WI38 (cell line): Measurements from ENCODE around the gene CRTC1.

ENCODE experiments used
- H3K4me3 ChIP-seq: 2 replicates; pipeline ENCODE4 v1.5.1; 2011; ENCODE audit warnings: low read depth, mild to moderate bottlenecking, control low read depth, low read length
- TF ChIP-seq, protein P1 (sequence below): IDR thresholded peaks from 2 replicates; pipeline ENCODE4 v1.5.1; 2012; ENCODE audit warnings: low read depth, mild to moderate bottlenecking, control low read depth, low read length

The CRTC1 gene

DNA sequence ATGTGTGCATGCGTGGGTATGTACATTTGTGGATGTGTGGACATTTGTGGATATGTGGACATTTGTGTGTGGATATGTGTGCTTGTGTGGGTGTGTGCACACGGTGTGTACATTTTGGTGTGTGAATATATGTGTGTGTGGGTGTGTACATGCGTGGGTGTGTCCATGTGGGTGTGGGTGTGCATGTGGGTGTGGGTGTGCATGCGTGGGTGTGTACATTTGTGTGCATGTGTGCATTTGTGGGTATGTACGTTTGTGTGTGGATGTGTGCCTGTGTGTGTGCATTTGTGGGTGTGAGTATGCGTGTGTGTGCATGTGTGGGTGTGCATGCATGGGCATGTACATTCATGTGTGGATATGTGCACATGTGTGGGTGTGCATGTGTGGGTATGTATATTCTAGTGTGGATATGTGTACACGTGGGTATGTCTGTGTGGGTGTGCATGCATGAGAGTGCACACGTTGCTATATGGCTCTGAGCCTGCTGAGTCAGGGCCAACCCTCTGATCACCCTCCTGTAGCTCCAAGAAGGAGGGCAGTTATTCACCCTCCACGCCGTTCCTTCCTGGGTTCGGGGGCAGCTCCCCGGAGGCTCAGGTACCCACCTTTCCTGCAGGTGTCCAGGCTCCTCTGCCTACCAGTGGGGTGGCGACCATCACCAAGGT, 87.3 kb downstream of the CRTC1 start:
- TF ChIP-seq, protein P1, sequence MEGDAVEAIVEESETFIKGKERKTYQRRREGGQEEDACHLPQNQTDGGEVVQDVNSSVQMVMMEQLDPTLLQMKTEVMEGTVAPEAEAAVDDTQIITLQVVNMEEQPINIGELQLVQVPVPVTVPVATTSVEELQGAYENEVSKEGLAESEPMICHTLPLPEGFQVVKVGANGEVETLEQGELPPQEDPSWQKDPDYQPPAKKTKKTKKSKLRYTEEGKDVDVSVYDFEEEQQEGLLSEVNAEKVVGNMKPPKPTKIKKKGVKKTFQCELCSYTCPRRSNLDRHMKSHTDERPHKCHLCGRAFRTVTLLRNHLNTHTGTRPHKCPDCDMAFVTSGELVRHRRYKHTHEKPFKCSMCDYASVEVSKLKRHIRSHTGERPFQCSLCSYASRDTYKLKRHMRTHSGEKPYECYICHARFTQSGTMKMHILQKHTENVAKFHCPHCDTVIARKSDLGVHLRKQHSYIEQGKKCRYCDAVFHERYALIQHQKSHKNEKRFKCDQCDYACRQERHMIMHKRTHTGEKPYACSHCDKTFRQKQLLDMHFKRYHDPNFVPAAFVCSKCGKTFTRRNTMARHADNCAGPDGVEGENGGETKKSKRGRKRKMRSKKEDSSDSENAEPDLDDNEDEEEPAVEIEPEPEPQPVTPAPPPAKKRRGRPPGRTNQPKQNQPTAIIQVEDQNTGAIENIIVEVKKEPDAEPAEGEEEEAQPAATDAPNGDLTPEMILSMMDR, result no peak
- H3K4me3 ChIP-seq, result no peak overlapping the region

DNA sequence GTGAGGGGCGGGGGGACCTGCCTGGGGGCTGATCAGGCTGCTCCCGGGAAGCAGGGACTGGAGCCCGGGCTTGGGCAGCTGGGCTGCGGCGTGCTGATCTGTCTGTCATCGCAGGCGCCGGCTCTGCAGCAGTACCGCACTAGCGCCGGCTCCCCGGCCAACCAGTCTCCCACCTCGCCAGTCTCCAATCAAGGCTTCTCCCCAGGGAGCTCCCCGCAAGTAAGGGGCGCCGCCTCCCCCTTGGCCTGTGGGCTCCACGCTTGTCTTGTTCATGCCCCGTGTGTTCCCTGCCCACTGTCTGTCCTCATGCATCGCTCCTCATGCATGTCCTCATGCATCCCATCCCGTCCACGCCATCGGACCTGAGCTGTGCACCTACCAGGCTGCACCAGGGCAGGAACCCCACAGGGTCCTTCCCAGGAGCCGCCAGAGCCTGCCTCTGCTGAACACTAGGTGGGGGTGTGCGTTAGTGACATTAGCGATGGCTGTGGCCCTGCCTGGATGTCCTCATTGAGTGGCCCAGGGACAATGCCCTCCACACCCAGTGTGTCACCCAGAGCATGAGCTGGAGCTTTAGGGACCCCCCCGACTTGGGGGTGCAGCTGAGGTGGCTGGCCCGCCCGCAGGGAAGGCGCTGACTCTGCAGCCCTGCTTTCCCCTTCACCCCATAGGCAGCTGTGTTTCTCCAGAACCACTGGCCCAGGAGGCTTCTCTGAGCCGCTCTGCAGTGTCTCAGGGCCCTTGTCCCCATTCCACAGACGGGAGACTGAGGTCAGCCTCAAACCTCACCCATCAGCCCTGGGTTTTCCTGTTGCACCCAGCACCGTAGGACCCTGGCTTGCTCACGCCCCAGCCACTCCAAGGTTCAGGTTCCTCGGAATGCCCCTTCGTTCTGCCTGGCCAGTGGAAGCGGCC, 88.1 kb downstream of the CRTC1 start:
- no peak overlapping the region for H3K4me3 ChIP-seq
- TF ChIP-seq, protein P1, result no peak; the same call in 1 of the 2 replicates

DNA sequence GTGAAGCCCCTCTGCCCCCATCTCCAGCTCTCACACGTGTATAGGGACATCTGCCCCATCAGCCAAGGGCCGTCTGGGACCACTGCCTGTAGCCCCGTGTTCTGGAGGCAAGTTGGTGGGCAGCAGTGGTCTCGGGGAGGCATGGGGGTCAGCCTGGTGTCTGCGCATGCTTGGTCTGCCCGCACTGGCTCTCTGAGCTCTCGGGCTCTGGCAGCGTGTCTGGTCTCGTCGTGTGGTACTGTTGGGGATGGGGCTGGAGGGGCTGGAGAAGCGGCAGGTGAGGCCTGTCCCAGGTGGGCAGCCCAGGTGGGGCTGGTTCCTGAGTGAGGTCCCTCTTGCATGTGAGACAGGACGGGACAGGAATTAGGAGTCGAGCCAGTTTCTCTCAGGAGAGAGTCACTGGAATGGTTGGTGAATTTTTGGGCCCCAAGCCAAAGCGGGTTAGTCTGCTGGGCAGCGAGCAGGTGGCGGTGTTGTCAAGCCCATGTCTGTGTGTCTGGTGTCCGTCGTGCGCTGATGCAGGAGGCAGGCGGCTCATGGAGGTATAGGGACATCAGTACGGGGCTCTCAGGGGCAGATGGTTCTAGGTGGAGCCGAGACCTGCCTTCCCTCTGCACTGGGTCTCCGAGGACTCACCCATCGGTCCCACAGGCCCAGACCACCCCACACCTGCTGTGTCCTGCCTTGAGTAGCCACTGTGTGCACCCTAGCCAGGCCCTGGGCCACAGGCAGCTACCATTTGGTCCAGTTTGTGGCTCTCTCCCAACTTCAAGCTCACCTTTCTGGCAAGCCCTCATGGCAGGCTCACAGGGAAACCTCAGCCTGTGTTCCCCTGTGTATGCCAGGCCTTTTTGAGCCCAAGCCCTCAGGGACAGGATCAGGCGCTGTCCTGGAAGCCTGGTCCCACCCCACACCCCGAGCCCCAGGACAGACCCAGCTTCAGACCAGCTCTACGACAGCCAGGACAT, 89.4 kb downstream of the CRTC1 start:
- TF ChIP-seq, protein P1, result no peak
- H3K4me3 ChIP-seq, result no peak overlapping the region

DNA sequence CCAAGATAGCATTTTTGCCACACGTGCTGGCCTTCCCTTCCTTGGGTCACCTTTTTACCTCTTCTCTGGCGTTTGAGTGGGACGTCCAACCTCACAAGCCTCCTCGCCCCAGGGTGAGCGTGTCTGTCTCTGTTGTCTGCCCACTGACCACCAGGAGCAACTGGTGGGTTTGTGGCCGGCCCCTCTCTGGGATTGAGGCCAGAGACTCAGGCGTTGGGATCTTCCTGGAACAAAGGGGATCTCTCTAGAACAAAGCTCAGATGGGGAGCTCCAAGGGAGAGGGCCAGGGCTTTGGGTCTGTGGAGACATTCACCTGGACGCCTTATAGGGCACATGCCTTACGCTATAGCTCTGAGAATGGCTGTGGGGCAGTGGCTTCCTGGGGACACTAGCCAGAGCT, 90.2 kb downstream of the CRTC1 start:
- TF ChIP-seq, protein P1, result no peak
- no peak overlapping the region for H3K4me3 ChIP-seq

DNA sequence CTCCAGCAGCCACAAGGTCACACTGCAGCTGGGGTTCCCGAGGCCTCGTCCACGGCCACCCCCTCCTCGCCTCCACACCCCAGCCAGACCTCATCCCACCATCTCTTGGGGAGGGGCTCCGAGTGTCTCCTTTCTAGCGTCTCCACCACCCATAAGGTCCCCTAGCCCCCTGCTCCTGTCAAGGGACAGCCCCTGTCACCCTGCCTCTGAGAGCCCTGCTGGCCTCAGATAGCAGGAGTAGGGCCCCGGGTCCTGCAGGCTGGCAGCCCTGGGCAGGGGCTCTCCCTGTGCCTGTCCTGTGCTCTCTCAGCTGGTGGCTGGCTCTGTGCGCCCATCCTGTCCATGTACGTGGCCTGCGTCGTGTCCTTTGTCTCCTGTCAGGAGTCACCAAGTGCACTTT, 90.6 kb downstream of the CRTC1 start:
- TF ChIP-seq, protein P1, result no peak
- no peak overlapping the region for H3K4me3 ChIP-seq

DNA sequence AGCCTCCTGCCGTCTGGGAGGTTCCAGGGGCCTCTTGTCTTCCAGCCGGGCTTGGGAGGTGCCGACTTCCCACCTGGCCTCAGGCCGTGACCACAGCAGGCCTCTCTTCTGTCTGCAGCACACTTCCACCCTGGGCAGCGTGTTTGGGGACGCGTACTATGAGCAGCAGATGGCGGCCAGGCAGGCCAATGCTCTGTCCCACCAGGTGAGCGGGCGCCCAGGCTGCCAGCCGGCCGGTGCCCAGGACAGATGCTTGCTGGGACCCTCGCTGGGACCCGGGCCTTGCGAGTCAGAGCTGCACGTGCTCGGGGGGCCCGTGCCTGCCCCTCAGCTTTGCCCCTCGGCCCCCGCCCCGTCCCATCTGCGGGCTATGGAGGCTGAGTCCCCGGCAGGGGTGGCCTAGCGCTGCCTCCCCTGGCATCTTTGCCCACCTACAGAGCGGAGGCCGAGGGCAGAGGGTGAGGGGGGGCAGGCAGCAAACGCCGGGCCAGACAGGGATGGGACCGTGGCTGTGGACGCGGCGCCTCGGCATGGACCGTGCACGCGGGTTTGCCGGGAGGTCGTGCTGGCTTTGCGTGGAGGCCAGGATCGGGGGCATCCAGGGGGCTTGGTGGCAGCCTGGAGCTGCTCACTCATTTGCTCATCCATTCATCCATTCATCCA, 91.4 kb downstream of the CRTC1 start:
- TF ChIP-seq, protein P1, result no peak
- no peak overlapping the region for H3K4me3 ChIP-seq
